Psoas muscle (tissue), 8 donors: ENCODE data around the gene MYMK. TPM values are rescaled to one million over a fixed set of nuclear protein-coding genes. Genes with fewer than 3 reads are reported as not detected.

Experiments
- ATAC-seq, 4 donors: fragments of 200-7000 bp; cut with Tn5 transposase; one replicate each; pipeline ENCODE4 v1.9.1; 2020; ENCODE audit warnings: moderate library complexity in 3 of 4, mild to moderate bottlenecking in 2 of 4
- DNase-seq, 2 donors: peaks; one replicate each; pipeline ENCODE4 v3.0.0-alpha.2; 2020
- H3K27ac ChIP-seq: fragments of 200-600 bp; one replicate; pipeline ENCODE4 v1.8.0; 2022
- H3K27me3 ChIP-seq, 3 donors: fragments of 200-600 bp in 1 of 3; one replicate each; pipeline versions ENCODE4 v1.6.1 to v1.8.0; 2013 to 2022; ENCODE audit warnings: low read length in 2 of 3, mild to moderate bottlenecking in 2 of 3, moderate library complexity in 1 of 3; ENCODE audit not compliant: insufficient read depth in 3 of 3
- H3K36me3 ChIP-seq, 2 donors: fragments of 200-600 bp in 1 of 2; one replicate each; pipeline versions ENCODE4 v1.6.1 to v1.8.0; 2013 to 2022; ENCODE audit warnings: low read depth in 1 of 2, mild to moderate bottlenecking in 1 of 2, moderate library complexity in 1 of 2; ENCODE audit not compliant: insufficient read depth in 1 of 2
- H3K4me1 ChIP-seq: fragments of 200-600 bp; one replicate; pipeline ENCODE4 v1.8.0; 2022
- H3K4me3 ChIP-seq: fragments of 200-600 bp; one replicate; pipeline ENCODE4 v1.8.0; 2022; ENCODE audit warnings: mild to moderate bottlenecking
- H3K9me3 ChIP-seq: fragments of 200-600 bp; one replicate; pipeline ENCODE4 v1.8.0; 2022
- CTCF ChIP-seq: fragments of 200-600 bp; IDR thresholded peaks from one replicate; pipeline ENCODE4 v1.8.0; 2022; ENCODE audit warnings: antibody characterized with exemption
- WGBS, 3 donors: extraction: QIAGEN DNeasy Blood & Tissue Kit; methylation state at CpG; one replicate each; pipeline versions ENCODE4 v1.1.6 to v1.1.7; 2013; 5-methylcytosine and 5-hydroxymethylcytosine counted together
- intact Hi-C, 2 donors: fragments of 100-400 bp; cut with DNase I; formaldehyde crosslinking; loops; one replicate each; pipeline versions ENCODE4 v1.11.0 to v1.14.2; 2022
- polyA plus RNA-seq, 3 donors: library from polyadenylated mRNA; stranded (reverse); fragments of 200-250 nt; gene quantifications; one replicate each; pipeline ENCODE4 v1.2.3, GENCODE V29; 2013
- total RNA-seq, 4 donors: library from RNA; stranded (reverse); fragmentation: NEBNext Ultra II Directional in 2 of 4; extraction: Animal tissue kit (Norgen Biotek cat#: 25700) in 2 of 4; gene quantifications; one replicate each; pipeline versions ENCODE4 v1.2.1 to v1.2.4, GENCODE V29; 2021 to 2023
- donor health status: healthy with polysubstance abuse.
- donor health status: DM: no; HTN: no; CAD: no; lungs with moderate emphysema.
- donor health status: Bipolar disorder and iron deficiency.
- donor health status: healthy.
- donor health status: DM: yes; HTN: yes; CAD: no.
- donor health status: DM: no; HTN: no; CAD: no.
- donor health status: DM: no; HTN: no; CAD: no.
- donor health status: DM: yes; HTN: yes; CAD: no.

The MYMK gene
- total and polyA plus RNA-seq, 7 donors = 0.05 to 4.5 (median 0.52) TPM; not detected in 3

GRCh38 chr9:133496861-133497842, 27.6 kb downstream of the MYMK start:
- H3K27me3 ChIP-seq = peaks cover 0 to 11% (median 6%) of the 10 kb centered on the region in 3 donors
- intact Hi-C loops = loop anchor here in 1 of 2 donors (10.0 kb wide), 1 partner anchor 462 kb away; the partner anchor contains the start of gene GTF3C5
- H3K4me3 ChIP-seq = no peak overlapping the region
- peaks cover 5% of the 10 kb centered on the region for H3K9me3 ChIP-seq
- H3K4me1 ChIP-seq = peaks cover 12% of the 10 kb centered on the region
- no peak overlapping the region for H3K27ac ChIP-seq
- no peaks in the 10 kb centered on the region for H3K36me3 ChIP-seq
- TF ChIP-seq CTCF = no peak
- 68 to 74% (median 69%) methylated on average over 34 to 35 of the region's 35 CpGs for WGBS, 3 donors
- DNase-seq (peak in 1 of 2 donors; percentile 35), ATAC-seq (no peak)

- WGBS, 3 donors = 94 to 98% (median 95%) methylated on average over 24 of the region's 24 CpGs
- intact Hi-C loops = loop anchor here in 1 of 2 donors (10.0 kb wide), 1 partner anchor 461 kb away; the partner anchor contains the start of gene GTF3C5
- DNase-seq (peak in 1 of 2 donors; percentile 15), ATAC-seq (no peak)
- Histone ChIP-seq H3K9me3 (no peaks in the 10 kb centered on the region), H3K27ac (no peak overlapping the region), H3K27me3 (peaks cover 0 to 11% (median 6%) of the 10 kb centered on the region in 3 donors), H3K4me1 (peaks cover 22% of the 10 kb centered on the region), H3K36me3 (no peaks in the 10 kb centered on the region), H3K4me3 (no peak overlapping the region)
- no peak for TF ChIP-seq CTCF
Observed at GRCh38 chr9:133495327-133496293, 29.1 kb downstream of the MYMK start.

DNA sequence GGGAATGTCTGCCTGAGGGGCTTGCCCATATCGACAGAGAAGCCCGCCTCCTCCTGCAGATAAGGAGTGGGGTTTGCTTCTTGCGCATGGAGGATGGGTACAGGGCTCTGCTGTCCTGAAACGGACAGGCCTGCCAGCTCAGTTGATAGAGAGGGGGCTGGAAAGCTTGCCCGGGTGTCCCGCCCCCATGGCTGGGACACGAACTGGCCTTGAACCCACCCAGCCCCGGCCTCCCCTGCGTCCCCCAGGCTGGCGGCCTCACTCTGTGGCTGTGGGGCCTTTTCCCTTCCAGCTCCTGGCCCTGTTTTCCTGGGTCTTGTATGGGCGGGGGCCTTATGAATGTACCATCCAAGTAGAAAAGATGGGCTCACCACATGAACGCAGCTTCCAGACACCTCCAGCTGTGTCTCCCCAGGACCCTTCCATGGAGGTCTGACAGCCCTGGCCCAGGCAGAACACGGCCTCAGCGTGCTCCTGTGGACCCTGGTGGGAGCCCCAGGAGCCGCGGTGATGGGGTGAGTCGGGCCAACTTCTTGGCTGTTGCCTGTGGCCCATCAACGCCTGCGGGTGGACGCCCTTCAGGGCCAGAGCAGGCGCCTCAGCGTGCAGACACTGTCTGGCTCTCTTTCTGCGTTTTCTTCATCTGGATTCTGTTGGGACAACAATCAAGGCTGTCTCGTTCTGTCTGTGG, 30.0 kb downstream of the MYMK start:
- intact Hi-C loops = loop anchor here in 1 of 2 donors (10.0 kb wide), 1 partner anchor 460 kb away; the partner anchor contains the start of gene GTF3C5
- H3K4me3 ChIP-seq = no peak overlapping the region
- peaks cover 22% of the 10 kb centered on the region for H3K4me1 ChIP-seq
- no peak for ATAC-seq
- no peaks in the 10 kb centered on the region for H3K36me3 ChIP-seq
- TF ChIP-seq CTCF = no peak
- 90 to 91% (median 91%) methylated on average over 24 of the region's 24 CpGs for WGBS, 3 donors
- H3K27ac ChIP-seq = no peak overlapping the region
- H3K27me3 ChIP-seq = peaks cover 0 to 11% (median 6%) of the 10 kb centered on the region in 3 donors
- peak in 1 of 2 donors; percentile 39 for DNase-seq
- no peaks in the 10 kb centered on the region for H3K9me3 ChIP-seq
